Esophagus mucosa (tissue), 1 donor: ENCODE data around the gene PIK3R5. TPM values are rescaled to one million over a fixed set of nuclear protein-coding genes. Genes with fewer than 3 reads are reported as not detected.
"Not testable (repeated sequence)": the region's sequence is repeated elsewhere in the genome, so short reads cannot be mapped to it uniquely, and the experiment has no call there.

ENCODE experiments used
- ATAC-seq: fragments of 200-7000 bp; cut with Tn5 transposase; one replicate; pipeline ENCODE4 v1.9.1; 2020
- total RNA-seq: library from RNA; stranded (reverse); gene quantifications from one replicate; pipeline ENCODE4 v1.2.4, GENCODE V29; 2023
- donor health status: DM: yes; HTN: yes; CAD: no.

The PIK3R5 gene
- total RNA-seq, 1 donor from 2014 or later, result 0.88 TPM

DNA sequence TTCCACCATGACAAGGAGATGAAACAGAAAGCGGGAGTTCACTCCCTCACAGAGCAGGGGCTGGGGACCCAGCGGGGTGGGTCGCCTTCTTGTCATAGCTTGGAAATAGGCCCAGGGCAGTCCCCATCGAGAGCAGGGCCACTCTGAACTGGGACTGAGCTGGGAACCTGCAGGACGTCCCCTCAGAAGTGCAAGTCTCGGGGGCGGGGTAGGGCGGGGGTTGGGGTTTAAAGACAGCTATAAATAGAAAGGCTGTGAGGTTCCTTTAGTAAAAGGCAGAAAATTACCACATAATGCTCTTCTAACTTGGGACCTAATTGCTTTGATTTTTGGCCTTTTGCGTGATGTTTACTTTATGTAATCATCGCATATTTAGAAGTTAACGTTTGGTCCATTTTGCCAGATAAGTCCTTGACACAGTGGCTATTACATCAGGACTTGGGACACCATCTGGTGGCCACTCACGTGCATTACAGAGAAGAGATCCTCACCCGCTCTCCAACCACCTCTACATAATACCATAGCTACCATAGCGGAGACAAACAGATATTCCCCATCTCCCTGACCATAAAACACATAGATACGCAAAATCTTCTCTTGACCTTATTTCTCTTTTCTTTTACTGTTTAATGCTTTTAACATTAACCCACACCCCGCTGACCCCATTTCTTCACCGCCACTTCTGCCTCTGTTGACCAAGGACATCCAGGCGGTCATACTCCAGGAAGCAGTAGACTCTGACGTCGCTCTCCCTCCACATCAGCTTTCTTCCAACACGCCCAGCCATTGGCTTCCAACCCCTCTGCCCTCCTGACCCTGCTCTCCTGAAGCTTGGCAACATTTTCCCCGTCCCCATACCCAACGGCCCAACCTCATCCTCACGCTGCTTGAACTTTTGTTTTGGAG, 70.6 kb downstream of the PIK3R5 start:
- ATAC-seq, result peak; percentile 72

DNA sequence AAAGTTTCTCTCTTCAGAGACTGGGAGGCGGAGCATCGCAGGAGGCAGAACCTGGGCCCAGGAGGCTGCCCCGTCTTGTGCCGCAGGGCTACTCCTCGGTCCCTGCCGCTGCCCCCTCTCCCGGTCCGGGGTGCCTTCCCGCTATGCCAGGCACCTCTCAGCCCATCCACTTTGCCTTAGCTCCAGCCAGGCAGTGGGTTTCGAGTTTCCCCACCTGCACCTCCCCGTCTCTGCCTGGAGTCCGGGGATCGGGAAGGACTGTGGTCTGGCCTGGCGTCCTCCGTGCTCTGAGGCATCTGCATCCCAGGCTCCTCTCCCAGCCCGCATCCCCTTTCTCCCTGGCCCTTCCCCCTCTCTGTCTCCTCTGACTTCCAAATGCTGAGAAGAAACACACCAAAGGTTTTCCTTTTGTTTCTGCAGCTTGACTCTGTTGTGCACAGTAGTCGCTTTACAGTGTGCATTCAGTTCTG, 71.3 kb downstream of the PIK3R5 start:
- no peak for ATAC-seq

DNA sequence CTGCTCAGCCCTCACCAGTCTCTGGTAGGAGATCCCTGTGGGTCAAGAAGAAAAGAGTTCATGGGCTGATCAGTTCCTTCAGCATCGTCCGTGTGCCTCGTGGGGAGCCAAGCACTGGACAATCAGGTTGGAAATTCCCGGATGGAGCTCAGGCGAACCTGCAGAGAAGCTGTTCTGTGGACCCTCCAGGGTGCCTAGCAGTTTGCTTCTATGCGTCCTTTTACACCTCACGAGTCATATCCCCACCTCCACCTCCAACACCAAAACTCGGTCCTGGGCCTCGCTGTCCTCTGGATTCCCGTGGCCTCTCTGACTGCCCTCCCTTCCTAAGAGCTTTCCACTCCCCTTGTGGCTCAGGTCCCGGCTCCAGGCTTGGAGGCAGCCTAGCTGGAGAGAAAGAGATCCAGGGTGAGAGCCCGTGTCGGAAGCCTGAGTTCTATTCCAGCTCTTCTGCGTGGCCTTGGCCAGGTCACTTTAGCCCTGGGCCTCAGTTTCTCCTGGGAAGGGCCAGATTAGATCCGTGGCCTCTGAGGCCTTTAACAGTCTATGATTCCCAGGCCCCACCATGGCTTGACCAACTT, 71.8 kb downstream of the PIK3R5 start:
- no peak for ATAC-seq

DNA sequence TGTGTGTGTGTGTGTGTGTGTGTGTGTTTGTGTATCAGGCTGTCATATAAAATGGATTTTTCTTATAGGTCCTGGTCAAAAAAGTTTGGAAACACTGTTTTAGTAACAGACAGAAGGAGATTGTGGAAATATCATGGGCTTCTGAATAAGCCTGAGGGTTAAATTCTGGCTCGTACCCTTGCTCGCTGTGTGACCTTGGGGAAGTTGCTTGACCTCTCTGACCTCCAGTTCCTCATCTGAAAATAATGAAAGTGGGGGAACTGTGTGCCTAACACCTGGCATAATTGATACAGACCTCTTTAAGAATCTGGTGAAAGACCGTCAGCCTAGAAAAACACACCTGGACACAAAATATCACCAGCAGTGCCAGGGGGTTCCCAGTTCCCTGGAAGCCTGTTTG, 72.4 kb downstream of the PIK3R5 start:
- ATAC-seq, result no peak

DNA sequence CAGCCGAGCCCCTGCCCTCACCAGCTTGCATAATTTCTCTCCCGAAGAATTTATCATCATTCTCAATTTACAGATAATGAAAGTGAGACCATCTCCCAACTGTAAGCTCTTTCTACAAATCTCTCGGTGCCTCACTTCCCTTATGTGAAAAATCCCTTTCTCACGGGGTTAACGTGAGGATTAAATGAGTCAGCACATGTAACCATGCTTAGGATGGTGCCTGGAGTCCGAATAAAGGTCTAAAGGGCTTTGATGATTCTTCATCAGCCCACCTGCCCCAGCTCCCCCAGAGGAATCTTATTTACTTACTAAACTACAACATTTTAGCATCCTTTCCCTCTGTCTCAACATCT, 73.2 kb downstream of the PIK3R5 start:
- no peak for ATAC-seq

DNA sequence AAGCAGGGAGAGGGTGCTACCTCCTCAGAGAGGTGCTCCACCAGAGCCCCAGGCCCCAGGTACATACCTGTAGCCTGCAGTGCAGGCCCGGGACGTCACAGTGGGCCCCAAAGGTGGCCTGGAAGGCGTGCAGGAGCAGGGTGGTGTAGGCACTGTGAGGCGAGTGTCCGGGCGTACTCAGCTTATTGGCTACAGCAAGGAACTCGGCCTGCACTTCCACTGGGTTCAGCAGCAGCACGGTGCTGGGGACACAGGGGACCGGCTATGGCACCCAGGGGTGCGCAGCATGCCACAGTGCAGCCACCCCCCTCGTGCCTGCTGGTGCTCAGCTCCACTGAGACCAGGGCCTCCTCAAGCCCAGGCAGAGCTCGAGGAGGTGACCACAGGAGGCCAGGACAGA, 74.8 kb downstream of the PIK3R5 start:
- ATAC-seq, result no peak

DNA sequence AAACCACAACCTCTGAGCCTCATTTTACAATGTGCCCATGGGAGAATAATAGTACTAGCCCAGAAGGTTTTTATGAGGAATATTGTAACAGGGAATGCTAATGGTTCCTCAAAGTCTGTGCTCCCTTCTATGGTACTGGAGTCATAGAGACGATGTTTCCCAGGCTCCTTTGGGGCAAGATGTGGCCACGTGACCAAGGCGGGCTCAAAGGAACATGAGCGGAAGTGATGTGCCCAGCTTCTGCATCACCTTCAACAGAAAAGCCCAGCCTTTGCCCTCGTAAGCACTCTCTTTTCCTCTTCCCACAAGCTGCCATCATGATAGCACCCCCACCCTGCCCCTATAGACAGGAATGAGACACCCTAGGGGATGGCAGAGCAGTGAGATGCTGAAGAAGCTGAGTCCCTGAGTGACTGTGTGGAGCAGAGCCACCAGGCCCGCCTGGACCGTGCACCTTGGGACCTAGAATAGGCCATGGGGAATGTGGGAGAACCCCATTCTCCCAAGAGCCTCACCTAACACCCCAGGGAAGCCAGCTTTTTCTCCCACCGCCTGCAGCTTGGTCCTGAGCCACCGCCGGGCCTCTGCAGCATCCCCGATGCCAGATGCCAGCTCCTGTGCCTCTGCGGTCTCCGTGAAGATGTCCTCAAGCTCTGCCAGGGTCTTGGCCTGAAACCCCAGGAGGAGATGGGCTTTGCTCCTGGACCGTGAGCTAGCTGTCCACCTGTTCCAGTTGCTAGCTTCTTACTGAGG, 75.9 kb downstream of the PIK3R5 start:
- no peak for ATAC-seq

DNA sequence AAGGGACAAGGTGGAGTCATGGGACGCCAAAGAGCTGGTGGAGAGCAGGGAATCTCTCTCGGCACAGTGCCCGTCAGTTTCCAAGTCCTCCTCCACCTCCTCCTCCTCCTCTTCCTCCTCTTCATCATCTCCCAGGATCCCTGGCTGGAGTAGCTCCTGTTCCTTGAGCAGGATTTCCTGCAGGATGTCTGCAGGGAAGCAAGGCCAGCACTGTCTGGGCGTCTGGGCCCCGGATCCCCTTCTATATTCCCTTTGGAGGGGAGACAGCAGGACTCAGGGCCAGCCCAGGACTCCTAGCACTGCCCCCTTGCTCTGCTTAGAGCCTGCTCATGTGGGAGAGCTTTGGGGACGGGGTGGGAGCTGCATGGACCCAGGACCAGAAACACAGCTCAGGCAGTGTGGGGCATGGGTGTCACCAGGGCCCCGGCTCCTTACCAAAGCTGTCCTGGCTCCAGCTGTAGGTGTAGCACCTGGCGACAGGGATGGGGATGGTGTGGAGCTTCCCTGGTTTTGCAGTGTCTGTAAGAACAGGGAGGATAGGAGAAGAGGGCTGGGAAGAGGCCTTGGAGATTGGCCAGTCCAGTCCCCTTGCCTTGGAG, 76.7 kb downstream of the PIK3R5 start:
- ATAC-seq, result no peak

DNA sequence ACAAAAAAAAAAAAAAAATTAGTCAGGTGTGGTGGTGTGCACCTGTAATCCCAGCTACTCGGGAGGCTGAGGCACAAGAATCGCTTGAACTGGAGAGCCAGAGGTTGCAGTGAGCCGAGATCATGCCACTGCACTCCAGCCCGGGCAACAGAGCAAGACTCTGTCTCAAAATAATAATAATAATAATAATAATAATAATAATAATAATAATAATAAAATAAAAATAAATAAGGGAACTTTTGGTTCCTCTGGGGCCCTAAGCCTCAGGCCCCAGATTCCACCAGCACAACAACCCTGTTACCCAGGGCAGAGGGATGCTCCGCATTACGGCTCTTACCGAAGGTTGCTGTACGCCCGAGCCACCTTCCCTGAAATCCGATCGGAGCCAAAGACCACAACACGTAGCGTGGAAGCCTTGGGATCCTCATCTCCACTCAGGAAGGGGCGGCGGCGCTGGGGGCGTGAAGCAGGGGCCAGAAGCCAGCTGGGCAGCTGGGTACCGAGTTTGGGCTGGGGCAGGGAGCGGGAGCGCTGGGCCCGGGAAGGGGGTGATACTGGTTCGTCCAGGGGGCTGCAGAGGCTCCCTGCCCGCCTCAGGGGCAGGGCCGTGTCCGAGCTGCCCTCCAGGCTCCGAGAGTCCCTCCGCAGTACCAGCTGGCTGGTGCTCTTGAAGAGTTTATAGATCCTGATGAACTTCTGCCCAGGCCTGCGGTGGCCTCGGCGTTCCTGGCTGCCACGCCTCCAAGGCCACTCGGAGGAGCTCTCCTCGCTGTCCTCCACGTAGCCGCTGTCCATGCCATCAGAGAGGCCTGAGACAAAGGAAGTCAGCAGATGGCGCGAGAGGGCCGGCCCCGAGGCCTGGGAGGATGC, 77.4 kb downstream of the PIK3R5 start:
- no peak for ATAC-seq

DNA sequence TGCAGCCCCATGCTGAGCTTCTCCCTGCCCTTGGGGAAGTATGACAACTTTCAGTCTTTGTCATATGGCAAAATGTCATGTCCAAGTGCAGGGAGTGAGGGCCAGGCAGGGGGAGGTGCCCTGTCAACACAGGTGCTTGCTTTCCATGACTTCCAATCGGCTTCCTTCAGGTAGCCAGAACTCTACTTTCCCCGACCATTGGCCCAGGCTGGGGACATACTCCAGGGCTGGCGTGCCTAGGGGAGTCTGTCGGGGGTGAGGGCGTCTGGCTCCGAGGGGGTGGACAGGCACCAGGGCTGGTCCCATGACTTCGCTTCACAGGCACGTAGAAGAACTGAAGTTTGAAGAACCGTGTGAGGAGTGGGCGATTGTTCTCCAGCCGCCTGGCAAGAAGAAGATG, 78.2 kb downstream of the PIK3R5 start:
- no peak for ATAC-seq

DNA sequence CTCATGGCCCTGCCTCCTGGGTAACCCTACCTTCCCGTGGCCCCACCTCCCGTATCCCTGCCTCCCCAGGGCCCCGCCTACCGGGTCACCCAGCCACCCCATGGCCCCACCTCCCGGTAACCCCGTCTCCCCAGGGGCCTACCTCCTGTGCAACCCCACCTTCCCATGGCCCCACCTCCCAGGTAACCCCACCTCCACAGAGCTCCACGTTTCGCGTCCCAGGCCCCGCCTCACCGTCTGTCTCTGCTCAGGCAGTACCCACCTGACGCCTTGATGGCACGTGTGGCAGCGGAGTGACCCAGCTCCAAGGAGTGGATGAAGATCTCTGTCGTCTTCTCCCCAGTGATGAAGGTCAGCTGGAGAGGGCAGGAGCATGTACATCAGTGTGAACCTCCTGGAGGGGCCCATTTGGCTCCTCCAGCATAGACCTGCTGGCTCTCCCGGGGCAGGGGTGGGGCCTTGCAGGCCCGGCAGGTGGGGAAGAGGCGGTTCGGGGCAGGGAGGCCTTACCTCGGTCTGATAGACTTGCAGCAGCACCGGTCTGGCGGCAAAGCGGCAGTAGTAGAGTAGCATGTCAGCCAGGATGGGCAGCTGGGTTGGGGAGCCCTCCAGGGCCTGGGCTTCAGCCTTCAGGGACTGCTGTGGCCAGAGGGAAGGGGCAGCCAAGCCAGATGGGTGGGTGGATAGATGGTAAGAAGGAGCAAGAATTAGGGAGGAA, 79.4 kb downstream of the PIK3R5 start:
- ATAC-seq, result no peak

DNA sequence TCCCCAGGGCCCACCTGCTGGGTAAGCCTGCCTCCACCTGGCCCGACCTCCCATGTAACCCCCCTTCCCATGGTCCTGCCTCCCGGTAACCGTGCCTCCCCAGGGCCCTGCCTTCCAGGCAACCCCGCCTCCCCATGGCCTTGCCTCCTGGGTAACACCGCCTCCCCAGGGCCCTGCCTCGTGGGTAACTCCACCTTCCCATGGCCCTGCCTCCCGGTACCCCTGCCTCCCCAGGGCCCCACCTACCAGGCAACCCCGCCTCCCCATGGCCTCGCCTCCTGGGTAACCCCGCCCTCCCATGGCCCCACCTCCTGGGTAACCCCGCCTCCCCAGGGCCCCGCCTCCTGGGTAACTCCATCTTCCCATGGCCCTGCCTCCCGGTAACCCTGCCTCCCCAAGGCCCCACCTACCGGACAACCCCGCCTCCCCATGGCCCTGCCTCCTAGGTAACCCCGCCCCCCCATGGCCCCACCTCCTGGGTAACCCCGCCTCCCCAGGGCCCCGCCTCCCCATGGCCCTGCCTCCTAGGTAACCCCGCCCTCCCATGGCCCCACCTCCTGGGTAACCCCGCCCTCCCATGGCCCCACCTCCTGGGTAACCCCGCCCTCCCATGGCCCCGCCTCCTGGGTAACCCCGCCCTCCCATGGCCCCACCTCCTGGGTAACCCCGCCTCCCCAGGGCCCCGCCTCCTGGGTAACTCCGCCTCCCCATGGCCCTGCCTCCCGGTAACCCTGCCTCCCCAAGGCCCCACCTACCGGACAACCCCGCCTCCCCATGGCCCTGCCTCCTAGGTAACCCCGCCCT, 80.1 kb downstream of the PIK3R5 start:
- not testable (repeated sequence) for ATAC-seq

DNA sequence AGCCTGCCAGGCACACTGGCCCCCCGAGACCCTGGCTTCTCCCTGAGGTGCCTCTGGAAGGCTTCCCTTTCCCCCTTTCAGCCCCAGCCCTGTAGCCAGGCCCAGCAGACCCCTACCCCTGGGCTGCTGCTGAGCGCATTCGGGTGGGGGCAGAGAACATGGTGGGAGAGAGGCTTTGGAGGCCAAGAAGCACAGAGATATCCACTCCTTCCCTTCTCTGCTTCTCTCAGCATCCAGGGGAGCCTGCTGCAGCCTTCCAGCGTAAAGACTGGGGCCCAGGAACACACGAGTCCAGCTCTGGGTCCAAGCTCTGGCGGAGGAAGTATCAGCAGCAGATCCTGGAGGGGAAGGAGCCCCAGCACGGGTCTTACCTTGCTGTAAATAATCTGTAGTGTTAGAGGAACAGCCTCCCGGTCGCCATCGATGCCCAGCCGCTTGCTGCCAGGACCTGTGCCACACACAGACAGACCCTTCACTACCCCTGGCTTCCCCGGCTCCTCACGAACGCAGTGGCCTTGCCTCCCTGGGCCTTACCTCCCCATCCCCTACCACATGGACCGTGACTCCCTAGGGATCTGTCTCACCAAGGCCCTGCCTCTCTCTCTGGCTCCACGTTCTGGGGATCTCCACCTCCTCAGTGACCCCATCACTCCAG, 81.0 kb downstream of the PIK3R5 start:
- no peak for ATAC-seq

DNA sequence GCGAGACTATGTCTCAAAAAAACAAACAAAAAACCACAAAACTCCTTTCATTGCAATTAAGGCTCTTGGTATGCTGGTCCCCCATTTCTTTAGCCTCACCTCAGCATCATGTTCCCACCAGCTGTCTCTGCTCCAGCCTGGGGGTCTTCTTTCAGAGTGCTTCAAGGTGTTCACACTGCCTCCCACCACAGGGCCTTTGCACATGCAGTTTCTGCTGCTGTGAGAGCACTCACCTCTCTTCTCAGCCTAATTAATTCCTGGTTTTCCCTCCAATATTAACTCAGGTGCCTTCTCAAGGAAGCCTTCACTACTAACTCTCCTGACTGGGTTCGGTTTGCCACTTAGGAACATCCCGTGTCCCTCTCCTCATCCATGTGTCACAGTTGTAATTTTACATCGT, 82.2 kb downstream of the PIK3R5 start:
- no peak for ATAC-seq

DNA sequence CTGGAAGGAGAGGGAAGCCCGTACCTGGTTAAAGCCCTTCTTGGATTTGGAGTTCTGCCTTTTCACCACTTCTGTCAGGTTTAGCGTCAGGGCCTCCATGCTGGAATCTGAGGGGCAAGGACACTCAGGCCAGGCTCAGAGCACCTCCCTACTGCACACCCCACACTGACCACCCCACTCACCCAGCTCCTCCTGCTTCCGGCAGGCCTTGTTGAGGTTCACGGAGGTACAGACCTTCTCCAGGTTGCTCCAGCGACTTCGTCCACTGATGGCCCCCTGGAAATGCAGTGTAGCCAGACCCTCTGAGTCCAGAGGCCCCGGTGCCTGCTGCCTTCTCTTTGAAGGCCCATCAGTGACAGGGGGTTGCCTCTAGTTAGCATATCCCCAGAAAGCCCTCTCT, 83.9 kb downstream of the PIK3R5 start:
- no peak for ATAC-seq

DNA sequence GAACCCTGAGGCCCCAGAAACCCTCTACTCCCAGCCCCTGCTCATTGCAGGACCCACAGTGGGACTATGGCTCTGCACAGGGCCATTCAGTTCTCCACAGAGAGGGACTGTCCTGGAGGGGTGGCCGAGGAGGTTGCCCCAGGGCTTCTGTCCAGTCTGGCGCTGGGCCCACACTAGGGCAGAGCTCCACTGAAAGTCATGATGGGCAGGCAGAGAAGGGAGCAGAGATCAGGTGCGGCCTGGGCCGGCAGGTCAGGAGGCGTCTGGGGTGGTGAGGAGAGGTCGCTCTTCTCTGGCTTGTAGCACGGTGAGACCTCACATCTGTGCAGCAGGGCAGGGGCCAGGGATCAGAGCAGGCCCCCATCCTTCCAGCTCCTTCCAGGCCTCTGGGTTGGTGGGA, 85.0 kb downstream of the PIK3R5 start:
- no peak for ATAC-seq

DNA sequence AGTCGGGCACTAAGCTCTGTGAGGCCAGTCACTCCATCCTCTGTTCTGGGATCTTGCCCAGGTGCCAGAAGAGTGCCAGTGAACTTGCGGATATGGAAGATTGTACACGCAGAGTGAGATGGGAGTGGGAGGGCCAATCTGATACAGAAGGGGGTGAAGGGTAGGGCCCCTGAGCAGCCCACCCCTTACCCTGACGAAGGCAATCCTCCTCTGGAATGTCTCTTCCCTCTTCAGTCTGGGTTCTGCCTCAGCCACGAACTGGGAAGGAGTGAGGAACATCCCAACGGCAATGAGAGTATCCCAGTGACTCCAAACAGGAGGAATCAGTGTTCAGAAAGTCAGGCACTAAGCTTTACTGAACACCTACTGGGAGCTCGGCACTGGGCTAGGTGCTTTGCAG, 86.1 kb downstream of the PIK3R5 start:
- no peak for ATAC-seq

DNA sequence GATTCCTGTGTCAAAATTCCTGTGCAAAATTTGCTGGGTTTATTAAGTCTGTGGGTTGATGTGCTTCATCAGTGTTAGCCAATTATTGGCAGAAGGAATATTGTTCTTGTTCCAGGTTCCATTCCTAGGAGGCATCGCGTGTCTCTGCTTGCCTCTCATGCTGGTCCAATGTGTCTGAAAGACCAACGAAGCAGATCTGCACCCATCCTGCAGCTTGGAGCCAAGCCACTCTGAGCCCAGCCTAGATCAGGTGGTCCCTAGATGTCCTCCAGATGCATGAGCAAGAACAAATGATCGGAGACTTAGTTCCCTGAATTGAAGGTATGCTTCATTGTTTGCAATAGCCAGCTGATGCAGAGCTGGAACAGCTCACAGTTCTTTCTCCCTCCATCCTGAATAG, 87.5 kb downstream of the PIK3R5 start:
- ATAC-seq, result no peak

DNA sequence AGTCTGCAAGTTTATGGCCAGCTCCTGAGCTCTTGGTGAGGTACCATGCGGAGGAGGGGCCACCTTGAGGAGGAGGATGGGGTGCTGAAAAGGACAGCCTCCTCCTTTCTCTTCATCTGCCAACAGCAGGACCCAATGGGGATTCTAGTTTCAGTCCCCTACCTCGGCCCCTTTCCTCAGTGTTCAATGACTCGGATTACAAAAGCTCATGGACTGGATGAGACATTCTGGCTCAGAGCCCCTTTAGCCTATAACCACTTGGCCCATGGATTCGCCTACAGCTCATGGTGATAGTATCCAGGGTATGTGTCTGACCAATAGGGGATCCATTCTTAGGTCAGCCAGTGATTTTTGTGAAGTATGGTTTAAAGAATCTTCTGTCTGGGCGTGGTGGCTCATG, 89.5 kb downstream of the PIK3R5 start:
- ATAC-seq, result no peak

DNA sequence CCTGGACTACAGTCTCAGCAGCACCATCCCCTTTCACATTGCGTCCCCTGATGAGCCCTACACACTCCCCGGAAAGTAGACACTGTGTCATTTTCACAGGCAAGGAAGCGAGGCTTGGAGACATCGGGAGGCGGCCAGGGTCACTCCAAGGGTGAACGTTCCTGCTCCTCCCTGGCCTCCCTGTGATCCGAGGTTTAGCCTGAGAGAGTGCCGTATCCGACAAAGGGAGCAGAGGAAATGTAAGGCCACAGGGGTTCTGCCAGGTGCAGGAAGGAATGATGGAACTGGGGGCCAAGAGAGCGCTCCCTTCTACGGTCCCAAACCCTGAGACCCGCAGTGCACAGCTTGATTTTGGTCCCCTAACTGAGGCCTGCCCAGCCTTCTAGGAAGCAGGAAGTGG, 90.1 kb downstream of the PIK3R5 start:
- ATAC-seq, result no peak
